ENCODE measurements around the gene RASL11B.

Gene RASL11B

DNA sequence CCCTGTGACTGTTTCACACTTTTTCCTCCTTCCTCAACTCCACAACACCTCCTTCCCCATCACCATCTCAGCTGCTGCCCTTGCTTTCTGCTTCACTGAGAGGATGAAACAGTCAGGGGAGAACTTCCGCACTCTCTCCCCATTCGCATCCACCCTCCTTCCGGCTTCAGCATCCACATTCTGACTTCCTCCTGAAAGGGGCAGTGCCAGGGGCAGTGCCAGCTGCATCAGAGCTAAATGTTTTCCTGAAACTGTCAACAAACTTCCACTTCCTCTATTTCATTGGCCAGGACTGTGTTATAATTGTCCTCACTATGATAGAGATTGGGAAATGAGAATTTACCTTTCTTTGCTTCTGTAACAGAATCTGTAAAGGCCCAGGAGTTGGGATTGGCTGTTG is 18.2 kb upstream of the RASL11B start:
- DNase-seq, result no peak

DNA sequence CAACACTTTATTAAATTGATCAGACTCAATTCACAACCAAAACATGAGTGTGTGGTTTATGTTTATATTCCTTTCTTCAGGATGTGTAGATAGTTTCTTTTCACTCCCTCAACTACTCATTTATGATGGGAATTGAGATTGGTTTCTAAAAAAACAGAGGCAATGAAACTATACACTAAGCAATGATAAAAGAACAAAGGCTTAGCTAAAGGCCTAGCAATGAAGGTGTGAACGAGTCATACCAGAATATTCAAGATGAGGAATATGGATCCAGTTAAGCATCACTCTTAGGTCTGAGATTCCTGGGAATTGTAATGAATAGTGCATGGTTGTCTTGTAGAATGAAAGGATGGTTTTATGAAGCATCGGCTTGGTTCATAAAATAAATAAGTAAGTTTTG is 17.5 kb upstream of the RASL11B start:
- no peak for DNase-seq

DNA sequence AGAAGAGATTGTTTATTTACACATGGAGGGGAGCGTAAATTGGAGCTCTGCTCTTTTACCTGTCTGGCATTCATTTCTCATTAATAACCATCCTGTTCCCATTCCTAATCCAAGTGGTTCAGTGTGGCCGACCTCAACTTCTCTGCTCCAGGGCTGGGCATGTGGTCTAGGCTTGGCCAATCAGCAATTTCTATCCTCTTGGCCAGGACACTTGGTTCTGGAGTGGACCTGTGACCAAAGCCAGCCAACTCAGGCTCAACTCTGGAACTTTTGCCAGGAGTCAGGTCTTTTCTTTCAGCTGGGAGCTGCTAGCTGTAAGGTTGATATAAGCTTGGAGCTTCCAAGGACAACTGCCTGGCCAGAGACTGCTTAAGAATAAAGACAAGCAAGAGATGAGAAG is 15.6 kb upstream of the RASL11B start:
- no peak for DNase-seq

DNA sequence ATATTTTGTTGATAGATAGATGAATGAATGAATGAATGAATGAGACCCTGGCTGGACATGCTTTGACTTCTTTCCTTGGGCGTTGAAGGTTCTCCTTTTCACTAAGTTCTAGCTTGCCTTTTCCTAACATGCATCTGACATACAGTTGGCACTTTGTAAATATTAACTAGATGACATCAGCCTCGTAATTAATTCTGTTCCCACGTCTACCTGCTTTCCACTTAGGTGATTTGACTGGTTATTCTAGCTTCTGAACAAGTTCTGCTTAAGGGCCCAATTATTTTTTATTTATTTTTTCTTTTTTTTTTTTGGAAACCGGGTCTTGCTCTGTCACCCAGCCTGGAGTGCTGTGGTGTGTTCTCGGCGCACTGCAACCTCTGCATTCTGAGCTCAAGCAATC is 13.9 kb upstream of the RASL11B start:
- no peak for DNase-seq

DNA sequence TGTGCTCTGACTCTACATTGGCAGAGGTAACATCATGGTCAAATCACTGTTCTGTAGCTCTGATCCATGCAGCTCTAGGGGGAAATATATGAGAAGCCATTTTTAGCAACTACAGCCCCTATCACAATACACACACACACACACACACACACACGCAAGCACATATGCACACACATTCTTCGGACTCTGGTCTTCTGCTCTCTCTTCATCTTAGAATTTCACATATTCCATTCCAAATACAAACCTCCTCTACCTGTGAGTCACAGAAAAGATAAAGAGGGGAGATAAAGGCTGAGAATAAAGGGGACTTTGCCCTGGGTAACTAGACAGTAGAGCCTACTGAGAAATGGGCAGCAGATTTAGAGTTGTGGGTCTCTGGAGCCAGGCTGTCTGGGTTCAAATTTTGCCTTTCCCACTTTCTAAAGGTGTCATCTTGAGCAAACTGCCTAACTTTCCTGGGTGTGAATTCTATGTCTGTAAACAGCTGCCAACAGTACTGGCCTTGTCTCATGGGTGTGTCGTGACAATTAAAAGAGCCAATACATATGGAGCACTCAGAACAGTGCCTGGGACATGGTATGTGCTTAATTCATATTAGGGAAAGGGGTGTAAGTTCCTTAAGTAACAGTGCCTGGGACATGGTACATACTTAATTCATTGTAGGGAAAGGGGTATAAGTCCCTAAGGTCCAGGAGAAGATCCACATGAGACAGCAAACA is 11.6 kb upstream of the RASL11B start:
- DNase-seq, result no peak

DNA sequence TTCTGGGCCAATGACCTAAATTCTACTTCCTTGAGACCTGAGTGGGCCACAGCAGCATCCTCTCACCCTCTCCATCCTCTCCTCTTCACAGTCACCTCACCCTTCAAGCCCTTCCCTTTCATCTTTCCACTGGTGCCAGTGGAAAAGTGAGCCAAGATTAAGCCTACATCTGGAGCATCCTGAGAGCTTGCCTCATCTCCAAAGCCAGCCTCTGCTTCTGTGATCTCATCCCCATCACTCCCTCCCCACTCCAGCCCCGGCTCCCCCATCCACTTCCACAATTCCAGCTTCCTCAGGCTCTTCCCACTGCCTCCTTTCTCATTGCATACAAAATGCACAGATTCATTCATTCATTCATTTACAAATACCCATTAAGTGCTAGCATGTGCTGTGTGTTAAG is 10.1 kb upstream of the RASL11B start:
- no peak for DNase-seq

DNA sequence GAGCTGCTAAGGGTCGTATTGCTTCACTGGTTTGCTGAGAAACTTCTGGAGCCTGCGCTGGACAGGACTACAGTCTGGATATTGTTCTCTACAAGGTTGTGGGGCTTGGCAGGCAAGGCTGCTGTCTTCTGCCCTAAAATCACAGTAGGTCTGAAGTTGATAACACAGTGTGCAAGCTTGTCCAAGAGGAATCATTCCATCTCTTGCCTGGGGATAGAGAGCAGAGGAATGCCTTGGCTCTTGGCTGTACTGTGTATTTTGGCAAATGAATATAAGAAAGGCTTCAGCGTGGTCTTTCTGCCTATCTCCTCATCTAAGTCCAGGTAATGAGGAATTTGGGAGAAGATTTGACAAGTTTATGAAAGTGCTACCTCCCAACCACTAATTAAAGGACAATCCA is 9.4 kb upstream of the RASL11B start:
- DNase-seq, result no peak

DNA sequence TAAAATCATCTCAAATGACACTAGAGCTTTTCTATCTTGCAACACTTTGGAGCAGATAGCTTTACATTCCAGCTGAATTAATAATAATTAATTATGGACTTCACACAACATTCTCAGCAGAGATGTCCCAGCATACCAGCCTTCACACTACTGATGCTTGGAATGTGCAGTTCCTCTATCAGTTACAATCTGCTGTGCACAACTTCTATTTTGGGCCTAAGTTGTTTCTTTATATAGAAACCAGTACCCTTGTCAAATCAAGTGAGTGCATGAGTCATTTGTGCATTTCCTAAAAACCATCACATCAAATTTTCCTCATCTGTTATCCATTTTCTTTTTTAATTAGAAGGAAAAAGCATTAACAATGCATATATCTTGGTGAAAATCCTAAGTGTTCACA is 8.8 kb upstream of the RASL11B start:
- no peak for DNase-seq

DNA sequence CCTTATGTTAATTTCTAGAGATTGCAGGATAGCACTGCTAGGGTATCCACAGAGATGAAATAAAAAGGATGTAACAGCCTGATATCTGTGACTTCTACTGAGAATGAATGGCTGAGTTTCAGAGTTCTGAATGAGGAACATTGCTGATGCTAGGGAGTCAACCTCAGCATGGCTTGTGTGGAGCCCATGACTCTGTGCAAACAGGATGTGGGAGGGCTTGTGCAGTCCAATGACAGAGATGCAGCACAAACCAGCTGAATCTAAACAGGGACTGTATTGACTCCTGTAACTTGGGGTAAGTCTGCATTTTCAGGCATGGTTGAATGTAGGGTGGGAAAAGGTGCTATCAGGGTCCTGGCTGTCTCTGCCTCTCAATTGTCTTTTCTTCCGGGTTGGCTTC is 5.3 kb upstream of the RASL11B start:
- no peak for DNase-seq

DNA sequence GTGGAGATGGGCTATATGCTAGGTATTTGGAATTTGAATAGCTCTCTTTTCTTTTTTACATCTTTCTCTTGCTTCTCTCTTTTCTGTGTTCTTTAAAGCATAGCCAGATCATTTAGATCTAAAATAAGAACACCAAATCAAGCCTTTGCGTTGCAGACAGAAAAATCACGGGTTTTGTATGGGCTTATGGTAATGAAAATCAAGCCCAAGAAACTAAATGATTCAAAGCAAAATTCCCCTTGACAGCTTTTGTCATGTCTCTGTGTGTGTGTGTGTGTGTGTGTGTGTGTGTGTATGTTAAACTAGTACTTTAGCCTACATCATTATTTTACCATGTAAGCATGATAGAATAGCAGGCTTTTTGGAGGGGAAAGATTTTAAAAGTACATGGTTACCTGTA is 1.8 kb upstream of the RASL11B start:
- no peak for DNase-seq

DNA sequence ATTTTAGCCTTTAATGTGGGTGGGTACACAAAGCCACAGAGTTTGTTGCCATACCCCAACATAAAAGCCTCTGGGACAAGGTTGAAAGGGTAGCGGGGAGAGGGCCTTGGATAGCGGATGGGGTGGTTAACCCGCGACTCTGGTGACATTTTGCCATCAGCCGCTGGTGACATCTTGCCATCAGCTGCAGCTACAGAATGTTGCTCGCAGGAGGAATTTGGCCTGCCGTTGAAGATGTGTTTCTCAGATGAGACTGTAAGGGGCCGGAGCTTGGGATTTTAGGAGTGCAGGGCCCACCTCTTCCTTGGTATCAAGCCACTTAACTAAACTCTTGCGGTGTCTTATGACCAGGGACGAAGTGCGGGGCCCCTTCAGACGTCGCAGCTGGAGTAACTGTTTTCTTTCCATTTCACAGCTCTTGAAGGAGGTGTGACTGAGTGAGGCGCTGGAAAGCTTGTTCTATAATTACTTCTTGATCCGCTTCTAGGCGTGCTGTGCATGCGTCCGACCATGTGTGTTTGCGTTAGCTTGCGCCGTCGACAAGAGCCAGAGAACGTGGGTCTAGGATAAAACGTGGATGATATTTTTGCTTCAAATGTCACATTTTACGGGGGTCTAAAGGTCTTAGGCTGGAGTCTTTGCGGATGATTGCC is 820 bp upstream of the RASL11B start:
- no peak for DNase-seq

DNA sequence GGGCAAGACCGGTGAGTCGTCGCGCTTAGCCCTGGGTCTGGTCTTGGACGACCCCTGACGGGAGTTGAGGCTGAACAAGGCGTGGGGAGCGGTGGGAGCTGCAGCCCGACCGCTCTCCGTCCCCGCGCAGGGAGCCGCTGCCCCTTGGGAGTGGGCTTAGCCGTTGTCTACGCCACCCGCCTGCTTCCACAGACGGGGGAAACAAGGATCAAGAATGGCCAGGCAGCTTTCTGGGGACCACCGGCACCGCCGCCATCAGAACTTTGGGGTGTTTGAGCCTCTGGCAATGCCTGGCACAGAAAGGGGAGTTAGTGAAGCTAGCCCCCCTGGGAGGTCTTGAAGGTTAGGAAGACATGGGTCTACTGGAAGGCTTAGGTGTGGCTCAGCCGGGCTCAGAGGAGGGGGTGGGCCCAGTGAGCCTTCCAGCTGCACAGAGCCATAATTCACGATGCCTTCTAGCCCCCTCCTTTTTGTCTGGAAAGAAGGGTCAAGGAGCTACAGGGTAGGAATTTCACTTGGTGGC is 583 bp downstream of the RASL11B start:
- no peak for DNase-seq

DNA sequence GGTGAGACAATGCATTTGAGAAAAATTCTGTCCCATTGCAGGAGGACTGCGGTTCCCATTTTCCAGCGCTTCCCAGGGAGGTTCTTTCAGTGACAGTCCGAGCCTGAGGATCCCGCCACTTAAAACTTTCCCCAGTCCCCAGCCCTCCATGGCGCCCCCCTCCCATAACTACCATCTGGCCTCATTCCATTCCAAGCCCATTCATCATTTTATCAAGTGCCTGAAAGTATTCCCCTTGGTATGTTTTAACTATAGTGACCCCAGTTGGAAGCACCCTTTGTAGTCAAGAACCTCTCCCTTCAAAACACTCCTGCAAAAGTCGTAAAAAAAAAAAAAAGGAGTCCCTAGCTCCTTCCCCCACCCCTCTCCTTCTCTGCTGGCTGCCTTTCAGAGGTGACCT is 1.2 kb downstream of the RASL11B start:
- DNase-seq, result no peak

DNA sequence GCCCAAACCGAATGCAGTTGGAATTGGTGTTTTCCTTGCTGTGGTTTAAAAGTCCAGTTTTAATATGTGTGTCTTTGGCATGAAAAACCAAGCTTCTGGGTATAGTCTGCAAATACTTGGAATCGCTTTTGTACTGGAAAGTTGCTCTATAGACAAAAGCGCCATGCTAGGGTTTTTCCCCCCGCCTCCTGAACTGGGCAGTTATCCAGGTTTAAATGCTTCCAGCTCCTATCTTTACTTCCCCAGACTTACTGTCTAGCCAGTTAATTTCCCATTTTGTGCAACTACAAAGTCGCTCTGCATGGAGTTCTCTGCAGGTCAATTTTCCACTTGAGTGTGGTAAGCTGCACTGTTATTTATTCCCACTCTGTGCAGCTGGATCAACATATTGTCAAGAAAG is 2.7 kb downstream of the RASL11B start:
- DNase-seq, result no peak

DNA sequence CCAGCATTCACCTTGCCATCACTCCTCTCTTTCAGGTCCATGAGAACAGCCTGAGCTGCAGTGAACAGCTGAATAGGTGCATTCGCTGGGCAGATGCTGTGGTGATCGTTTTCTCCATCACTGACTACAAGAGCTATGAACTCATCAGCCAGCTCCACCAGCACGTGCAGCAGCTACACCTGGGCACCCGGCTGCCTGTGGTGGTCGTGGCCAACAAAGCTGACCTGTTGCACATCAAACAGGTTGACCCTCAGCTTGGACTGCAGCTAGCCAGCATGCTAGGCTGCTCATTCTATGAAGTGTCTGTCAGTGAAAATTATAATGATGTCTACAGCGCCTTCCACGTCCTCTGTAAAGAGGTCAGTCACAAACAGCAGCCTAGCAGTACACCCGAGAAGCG is 3.2 kb downstream of the RASL11B start:
- DNase-seq, result no peak

DNA sequence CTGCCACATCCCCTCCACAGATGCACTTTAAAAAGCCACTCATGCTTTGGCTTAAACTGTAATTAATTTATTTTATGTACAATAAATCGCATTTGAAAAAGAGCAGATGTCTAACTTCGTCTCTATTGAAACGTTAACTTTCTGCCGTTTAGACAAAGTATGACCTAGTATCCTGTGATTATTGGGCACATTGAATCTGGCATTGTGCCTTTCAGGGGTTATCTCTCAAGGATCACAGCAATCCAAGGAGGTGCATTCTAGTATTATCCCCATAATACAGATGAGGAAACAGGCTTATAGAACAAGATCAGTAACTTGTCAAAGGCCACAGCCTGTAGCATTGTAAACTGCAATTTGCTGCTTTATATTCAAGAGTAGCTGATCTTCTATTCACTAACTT is 4.6 kb downstream of the RASL11B start:
- no peak for DNase-seq

DNA sequence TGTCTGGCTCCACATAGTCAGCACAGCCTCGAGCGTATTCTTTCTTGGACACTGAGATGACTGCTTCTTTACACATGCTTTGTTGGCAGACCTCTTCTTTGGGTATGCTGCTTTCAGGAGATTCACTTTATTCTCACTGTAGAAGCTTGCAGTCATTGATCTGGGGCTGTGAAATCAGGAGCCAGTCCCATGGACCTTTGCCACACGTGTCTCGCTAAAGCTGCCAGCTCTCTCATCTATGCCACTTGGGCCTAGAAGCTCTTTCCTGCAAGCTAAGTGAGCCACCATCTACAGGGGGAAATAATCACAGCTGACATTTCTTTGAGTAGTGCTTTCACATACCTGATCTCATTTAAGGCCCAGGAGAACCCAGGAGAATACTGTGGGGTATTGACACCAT is 5.0 kb downstream of the RASL11B start:
- DNase-seq, result no peak

DNA sequence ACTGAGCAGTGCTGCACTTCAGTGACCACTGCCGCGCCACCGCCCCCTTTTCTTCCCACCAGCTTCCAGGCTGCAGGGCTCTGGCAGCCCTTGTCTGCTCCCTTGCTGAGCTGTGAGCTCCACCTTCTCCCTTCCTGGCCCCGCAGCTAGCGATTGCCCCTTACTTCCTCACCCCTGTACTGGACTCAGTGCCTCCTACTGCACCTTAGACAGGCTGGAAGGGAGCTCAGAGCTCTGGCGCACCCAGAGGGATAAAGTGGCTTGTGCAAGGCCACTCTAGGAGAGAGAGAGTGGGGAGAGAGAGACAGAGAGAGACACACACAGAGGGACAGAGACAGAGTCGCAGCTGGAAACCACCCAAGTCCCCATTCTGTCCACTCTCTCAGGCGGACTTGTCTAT is 6.0 kb downstream of the RASL11B start:
- peak; percentile 50 for DNase-seq

DNA sequence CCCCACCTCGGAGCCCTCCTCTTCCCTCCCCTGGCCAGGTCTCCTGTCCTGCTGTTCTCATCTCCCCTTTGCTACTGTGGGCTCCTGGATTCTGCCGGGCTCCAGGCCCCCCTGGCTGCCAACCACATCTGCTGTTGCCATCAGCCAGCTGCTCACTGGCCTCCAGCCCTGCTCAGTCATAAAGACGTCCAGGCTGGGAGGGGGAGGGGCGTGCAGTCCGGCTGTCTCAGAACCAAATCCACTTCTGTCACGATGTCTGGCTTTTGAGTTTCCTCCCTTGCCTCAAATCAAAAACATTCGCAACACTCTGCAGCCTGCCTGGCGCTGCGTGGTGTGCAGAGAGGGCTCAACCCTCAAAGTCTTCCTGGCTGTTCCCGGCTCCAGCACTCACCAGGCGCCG is 7.1 kb downstream of the RASL11B start:
- peak; percentile 55 for DNase-seq

DNA sequence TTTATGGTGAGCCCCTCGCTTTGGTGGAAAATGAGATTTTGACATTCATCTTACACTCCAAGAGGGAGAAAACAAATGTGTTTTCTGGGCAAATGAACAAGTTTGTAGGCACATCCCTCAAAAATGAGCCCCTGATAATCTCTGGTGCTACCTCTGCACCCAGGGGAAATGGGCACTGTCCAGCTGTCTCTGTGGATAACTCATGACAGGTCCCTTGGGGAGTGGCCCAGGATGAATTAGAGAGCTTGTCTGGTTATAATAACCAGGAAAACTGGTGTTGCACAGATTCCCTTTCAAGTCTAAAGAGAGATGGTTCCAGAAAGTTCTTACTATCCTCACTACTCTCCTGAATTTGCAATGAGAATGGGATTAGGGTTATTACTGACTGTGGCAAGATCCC is 7.5 kb downstream of the RASL11B start:
- no peak for DNase-seq

DNA sequence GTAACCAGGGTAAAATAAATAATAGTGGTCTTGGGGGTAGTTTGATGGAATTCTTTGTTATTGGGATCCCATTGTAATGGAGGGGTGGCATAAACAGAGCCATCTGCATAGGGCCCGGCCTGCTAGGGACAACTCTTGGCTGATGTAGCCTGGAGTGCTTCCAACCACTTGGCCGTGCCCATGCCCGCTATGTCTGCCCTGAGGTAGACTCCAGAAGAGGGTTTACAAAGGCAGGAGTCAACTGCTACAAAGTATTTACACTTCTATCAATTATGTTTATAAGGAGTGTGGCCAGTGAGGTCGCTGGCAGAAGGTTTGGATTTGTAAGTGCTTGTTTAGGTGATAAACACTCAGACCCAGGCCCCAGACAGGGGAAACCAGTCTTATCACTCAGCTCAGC is 8.1 kb downstream of the RASL11B start:
- DNase-seq, result peak; percentile 70

DNA sequence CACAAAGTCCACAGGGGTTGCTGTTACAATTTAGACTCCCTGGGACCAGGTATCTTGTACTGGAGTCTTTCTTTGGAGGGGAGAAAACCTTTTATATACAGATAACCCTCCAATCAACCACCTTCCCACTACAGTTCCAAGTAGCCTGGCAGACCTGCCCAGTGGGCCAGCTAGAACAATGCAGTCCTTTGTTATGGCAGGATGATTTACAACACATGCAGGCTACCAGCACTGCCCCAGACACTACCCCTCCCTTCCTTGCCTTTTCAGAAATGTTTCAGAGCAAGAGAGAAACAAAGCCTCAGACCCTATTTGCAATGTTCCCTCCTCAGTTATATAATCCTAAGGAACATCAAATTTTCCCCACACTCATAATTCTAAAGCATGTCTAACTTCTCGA is 11.1 kb downstream of the RASL11B start:
- no peak for DNase-seq

DNA sequence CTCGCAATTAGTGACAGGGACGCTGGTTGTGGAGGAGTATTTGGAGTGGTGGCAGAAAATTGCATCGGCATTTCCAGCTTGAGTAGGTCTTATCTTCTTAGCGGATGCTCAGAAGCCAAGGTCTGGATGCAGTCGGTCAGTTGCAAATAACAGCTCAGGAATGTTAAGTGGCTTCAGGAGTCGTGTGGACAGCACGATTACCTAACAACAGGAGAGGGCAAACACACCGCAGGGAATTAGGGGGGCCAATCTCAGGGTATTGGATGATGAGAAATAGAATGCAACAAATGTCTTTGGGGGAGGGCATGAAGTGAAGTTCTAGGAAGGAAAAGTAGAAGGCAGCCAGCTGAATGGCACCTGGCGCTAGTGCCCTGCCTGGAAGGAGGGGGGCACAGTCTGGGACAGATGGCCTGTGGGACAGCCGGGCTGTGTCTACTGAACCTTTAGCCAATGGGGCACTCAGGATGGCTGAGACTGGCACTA is 11.8 kb downstream of the RASL11B start:
- no peak for DNase-seq

DNA sequence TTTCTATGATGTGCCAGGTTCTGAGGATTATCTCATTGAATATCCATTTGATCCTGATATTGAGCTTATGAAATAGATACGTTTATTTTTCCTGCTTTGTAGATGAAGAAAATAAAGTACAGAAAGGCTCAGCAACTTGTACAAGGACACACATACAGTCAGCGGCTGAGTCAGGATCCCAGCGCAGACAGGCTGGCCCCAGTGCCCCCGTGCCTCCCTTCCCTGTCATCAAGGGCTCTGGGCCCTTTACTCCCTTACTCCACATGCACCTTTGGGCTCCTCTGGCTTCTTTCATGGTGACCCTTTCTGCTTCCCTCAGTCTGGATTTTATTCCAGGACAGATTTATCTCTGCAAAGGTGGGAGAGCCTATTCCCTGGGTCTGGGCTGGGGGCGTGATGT is 12.8 kb downstream of the RASL11B start:
- DNase-seq, result no peak

DNA sequence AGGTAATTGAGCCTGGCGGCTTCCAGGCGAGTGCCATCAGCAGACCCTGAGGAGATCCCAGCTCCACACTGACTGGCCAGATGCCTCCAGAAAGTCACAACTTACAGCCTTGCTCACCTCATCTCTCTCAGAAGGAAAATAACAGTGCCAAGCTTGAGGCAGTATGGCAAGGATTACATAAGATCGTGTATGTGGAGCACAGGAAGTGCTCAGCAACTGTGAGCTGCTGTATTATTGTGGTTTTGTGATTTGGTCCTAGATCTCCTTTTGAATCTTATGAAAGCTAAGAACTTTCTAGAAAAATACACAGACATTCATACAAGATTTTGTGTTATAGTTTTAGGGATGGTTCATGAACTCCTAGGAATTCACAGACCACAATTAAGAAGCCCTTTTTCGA is 14.0 kb downstream of the RASL11B start:
- no peak for DNase-seq
